ENCODE measurements around the gene PEX10. TPM values are rescaled to one million over a fixed set of nuclear protein-coding genes. Genes with fewer than 3 reads are reported as not detected.

The PEX10 gene
- total and polyA plus RNA-seq, 2 of the 8 experiments (the other 6 are each of a cell fraction or from before 2014, with no cell fraction given) = 24.3 to 26.9 TPM

GRCh38 chr1:2384130-2384860, 28.1 kb downstream of the PEX10 start (continued):
- TF ChIP-seq SIRT6 (IDR thresholded peaks at IDR 0.05; ENCODE audit: low read length) = no peak
- TF ChIP-seq SP4 (IDR thresholded peaks at IDR 0.05; ENCODE audit: low read length) = no peak
- no peak for TF ChIP-seq GABPA (IDR thresholded peaks at IDR 0.05; ENCODE audit: borderline replicate concordance, insufficient read depth, low read length)
- TF ChIP-seq ZNF274 (IDR thresholded peaks at IDR 0.05; ENCODE audit: borderline replicate concordance, extremely low read depth, low read length) = no peak
- no peak for TF ChIP-seq HDAC6 (IDR thresholded peaks at IDR 0.05; ENCODE audit: low read depth, low read length)
- TF ChIP-seq SIX5 (IDR thresholded peaks at IDR 0.05; ENCODE audit: low read depth, low read length) = no peak
- TF ChIP-seq, protein P1, sequence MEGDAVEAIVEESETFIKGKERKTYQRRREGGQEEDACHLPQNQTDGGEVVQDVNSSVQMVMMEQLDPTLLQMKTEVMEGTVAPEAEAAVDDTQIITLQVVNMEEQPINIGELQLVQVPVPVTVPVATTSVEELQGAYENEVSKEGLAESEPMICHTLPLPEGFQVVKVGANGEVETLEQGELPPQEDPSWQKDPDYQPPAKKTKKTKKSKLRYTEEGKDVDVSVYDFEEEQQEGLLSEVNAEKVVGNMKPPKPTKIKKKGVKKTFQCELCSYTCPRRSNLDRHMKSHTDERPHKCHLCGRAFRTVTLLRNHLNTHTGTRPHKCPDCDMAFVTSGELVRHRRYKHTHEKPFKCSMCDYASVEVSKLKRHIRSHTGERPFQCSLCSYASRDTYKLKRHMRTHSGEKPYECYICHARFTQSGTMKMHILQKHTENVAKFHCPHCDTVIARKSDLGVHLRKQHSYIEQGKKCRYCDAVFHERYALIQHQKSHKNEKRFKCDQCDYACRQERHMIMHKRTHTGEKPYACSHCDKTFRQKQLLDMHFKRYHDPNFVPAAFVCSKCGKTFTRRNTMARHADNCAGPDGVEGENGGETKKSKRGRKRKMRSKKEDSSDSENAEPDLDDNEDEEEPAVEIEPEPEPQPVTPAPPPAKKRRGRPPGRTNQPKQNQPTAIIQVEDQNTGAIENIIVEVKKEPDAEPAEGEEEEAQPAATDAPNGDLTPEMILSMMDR (IDR thresholded peaks at IDR 0.05; ENCODE audit: control extremely low read depth in 1 of 3, insufficient read depth in 1 of 3, low read depth in 1 of 3, low read length in 3 of 3) = no peak
- no peak for TF ChIP-seq CTBP2 (IDR thresholded peaks at IDR 0.05; ENCODE audit: borderline replicate concordance, insufficient read depth, insufficient read length, low read length)

All from H1 (cell line).